NCI-H1105 treated with DMSO at 0.1 percent for 48 hours (cell line): ENCODE results near the gene HAPLN1.
"Not testable (repeated sequence)": the region's sequence is repeated elsewhere in the genome, so short reads cannot be mapped to it uniquely, and the experiment has no call there.

Source experiments
- DNase-seq: peaks from one replicate; lab custom pipeline; 2025; lab: John Stamatoyannopoulos, UW

The HAPLN1 gene

DNA sequence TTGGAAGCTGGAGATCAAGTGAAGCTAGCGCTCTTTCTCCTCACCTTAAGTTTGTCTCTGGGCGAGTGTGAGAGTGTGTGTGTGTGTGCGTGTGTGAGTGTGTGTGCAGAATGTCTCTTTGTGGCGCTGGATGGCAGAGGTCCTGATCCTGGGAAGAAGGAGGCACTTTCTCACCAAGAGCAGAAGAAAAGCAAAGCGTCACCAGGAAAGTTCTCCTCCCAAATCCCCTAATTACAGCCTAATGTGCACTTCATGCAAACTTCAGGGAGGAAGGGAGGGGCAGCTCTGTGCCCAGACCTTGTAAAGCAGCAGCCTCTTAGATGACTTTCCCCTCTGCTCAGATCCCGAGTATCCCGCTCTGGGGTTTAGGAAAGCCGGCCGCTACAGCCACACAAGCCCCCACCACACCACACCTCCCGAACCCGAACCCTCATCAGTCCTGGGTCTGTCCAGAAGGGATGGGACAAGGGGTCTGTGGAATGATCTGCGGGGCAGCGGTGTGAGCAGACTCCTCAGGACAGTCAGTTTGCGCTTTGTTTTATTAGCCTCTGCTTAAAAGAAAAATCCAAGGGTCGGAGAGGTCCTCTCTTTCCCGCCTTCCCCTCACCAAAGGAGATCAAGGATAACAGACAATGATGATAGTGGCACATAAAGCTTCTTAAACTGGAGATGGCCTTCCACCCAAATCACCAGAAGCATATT lies at the start of gene HAPLN1:
TSS of gene HAPLN1 (minus strand) at position 20 of the 702 bp plus-strand sequence. CDS start 47,332 bp downstream, outside the sequence.
- DNase-seq, result no peak

DNA sequence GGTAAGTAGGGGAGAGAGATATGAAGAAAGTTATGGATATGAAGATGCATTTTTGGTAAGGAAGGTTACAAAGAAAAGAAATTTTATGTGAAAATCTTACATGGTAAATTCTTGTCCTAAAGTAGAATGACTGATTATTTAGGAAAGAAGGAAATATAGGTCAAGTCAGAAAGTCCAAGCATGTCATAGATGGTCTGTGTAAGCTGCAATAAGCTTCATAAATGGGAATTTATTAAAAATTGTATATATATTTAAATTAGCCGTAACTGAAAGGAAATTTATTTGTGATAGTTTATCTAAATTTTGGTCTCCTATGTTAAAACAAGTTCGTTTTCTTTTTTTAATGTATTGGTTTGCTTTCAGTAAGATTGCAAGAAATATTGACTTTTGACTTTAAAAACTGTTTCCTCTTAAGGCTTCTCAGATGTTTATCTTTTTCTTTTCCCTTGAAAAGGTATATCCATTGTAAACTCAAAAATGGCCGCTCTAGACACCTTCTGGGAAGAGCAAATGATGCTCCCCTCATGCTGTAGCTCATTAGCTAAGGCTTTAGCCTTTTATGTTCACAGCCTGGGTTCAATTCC lies 46.8 kb upstream of the HAPLN1 start:
- DNase-seq, result no peak

DNA sequence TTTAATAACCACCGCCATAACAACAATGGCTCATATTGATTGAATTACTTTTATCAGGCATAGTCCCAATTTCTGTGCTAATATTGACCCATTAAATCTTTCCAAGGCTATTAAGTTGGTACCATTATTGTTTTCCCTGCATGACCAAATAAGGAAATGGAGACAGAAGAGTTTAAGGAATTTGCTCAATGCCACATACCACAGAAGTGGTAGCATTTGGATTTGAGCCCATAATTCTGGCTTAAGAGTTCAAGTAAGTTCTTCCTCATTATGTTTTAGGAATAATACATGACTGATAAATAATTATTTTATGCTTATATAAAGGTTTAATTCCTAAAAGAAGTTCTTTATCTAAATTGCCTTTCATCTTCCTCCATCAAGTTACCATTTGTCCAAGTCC lies 43.4 kb upstream of the HAPLN1 start:
- DNase-seq, result no peak

DNA sequence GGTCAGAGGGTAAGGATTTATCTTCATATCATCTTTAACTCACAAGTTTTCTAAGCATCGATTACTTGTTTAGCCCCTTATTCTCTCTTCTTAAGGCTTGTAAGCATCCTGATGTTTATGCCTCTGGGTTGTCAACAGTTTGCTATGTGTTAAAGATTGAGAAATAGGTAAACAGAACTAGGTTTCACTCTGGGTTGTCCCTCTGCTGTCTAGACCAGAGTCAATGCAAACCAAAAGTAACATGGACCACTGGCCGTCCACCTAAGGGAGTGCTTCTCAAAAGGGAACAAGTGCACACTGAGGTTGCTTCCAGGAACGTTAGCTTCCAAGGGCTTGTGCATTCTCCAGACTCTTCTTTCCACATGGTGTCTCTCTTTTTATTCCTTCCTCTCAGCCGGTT lies 39.9 kb upstream of the HAPLN1 start:
- DNase-seq, result no peak

DNA sequence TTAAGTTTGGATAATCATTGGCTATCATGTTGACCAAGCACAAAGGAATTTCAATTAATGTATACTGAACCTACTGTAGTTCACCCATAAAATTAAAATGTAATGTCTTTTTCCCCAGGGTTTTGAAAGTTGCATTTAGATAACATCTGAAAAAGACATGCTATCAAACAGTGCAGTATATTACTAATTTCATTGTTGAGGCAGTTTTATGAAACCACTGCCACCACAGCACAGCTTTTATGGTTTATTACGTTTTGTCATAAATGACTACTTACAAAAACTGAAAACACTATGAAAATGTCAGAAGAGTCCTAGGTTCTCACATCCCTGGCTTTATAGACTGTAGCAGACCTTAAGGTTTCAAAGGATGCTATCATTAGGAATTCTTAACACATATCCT lies 32.0 kb upstream of the HAPLN1 start:
- no peak for DNase-seq

DNA sequence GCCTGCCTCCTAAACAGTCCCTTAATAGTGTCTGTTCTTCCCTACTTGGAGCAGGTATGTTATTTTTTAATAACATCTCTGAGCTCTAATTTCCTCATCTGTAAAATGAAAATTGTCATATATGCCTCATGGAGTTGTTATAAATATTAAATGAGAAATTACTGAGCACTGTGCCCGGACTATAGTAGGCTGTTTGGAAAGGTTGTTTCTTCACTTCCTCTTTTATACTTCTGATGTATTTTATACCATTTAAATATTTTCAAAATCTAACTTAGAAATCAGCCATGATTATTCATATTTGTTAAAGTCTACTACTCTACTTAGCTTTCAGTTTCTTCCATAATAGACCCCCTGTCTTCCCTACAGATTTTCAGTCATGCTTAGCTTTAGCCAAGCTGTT lies 30.5 kb upstream of the HAPLN1 start:
- DNase-seq, result no peak

DNA sequence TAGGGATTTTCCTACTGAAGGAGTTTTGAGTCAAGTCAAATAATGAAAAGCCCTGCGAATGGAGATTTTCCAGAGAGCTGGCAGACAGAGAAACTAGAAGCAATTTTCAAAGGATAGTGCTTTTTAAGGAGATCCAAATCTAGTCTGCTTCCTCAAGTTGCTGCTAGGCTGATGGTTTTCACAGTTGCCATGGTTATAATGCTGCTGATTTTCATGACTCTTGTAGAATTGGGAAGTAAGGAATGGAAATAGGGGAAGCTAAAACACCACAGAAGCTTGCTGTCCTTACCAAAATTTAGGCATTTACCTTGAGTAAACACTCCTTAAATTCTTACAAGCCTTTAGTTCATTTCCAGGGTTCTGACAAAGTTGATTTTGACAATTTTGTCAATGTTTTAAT lies 30.1 kb upstream of the HAPLN1 start:
- DNase-seq, result no peak

DNA sequence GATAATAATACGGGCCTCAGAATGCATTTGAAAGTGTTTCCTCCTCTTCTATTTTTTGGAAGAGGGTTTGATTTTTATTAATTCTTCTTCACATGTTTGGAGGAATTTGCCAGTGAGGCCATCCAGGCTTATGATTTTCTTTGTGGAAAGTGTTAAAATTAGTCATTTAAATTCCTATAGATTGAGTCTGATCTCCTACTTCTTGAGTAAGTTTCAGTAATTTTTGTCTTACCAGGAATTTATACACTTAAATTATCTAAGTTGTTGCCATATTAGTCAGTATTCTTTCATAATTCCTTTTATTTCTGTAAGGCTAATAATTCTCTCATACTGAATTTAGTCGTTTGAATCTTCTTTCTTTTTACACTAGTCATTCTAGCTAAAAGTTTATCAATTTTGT lies 25.2 kb upstream of the HAPLN1 start:
- DNase-seq, result no peak

DNA sequence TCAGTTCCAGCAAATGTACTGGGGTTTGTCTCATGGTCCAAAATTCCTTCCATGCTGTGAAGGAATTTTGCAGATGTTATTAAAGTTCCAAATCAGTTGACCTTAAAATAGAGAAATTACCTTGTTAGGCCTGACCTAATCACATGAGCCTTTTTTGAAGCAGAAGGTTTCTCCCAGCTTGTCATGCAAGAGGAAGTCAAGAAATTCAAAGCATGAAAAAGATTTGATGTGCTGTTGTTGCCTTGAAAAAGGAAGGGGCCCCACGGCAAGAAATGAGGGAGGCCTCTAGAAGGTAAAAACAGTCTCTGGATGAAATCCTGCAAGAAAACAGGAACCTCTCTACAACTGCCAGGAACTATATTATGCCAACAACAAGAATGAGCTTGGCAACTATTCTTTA lies 24.2 kb upstream of the HAPLN1 start:
- no peak for DNase-seq

DNA sequence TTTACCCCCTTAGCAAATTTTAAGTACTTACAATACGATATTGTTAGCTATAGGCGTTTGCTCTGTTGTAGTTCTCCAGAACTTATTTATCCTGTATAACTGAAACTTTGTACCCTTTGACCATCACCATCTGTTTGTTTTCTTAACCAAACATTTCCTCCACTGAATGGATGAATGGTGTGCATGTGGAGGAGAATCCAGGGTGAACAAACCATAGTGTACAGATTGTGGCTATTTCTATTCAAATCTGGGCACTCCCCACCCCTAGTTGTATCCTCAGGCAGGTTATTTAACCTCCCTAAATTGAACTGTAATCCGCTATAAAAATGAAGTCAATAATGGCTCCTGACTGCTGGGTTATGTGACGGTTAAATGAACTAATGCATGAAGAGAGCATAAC lies 21.4 kb upstream of the HAPLN1 start:
- DNase-seq, result no peak

DNA sequence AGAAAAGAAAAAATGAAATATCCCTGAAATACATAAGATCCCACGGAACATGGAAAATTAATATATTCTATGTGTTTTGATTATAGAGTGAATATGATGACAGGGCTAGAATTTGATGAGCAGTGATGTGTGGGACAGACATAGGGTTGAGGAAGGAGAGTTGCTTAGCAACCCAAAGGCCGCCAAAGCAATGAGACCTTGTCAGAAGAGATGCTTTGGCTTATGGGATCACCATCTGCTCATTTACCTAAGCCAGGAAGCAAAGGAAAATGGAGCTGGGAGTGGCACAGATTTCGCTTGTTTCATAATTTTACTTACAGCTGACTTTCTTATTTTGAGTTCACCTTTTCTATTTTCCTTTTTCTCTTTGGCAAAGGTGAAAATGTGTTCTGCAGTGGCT lies 20.9 kb upstream of the HAPLN1 start:
- no peak for DNase-seq

DNA sequence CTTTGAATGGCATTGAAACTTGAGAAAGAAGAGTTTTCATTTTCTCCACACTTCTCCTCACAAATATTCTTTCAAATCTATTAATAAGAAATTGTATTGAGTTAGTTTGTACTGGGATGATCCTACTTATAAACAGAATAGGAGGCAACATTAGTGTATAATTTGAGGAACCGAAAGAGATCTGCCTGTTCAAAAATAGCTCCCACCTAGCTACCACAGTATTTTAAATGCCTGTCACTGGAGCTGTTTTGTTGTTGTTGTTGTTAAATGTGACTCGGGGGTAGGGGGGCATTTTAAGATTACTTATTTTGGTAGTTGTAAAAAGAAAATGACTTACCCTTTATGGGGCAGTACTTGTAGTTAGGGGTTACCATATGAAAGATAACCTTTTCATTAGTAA lies 20.1 kb upstream of the HAPLN1 start:
- DNase-seq, result no peak

DNA sequence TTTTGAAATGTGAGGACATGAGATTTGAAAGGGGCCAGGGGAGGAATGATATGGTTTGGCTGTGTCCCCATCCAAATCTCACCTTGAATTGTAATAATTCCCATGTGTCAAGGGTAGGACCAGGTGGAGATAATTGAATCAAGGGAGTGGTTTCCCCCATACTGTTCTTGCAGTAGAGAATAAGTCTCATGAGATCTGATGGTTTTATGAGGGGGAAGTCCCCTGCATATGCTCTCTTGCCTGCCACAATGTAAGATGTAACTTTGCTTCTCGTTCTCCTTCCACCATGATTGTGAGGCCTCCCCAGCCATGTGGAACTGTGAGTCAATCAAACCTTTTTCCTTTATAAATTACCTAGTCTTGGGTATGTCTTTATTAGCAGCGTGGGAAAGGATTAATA lies 15.5 kb upstream of the HAPLN1 start:
- not testable (repeated sequence) for DNase-seq

DNA sequence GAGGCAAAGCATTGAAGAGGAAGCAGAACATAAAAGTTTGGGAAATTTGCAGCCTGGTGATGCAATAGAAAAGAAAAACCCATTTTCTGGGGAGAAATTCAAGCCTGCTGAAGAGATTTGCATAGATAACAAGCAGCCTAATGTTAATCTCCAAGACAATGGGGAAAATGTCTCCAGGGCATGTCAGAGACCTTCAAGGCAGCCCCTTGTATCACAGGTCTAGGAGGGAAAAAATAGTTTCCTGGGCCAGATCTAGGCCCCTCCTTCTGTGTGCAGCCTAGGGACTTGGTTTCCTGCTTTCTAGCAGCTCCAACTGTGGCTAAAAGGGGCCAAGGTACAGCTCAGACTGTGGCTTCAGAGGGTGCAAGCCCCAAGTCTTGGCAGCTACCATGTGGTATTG lies 14.4 kb upstream of the HAPLN1 start:
- not testable (repeated sequence) for DNase-seq

DNA sequence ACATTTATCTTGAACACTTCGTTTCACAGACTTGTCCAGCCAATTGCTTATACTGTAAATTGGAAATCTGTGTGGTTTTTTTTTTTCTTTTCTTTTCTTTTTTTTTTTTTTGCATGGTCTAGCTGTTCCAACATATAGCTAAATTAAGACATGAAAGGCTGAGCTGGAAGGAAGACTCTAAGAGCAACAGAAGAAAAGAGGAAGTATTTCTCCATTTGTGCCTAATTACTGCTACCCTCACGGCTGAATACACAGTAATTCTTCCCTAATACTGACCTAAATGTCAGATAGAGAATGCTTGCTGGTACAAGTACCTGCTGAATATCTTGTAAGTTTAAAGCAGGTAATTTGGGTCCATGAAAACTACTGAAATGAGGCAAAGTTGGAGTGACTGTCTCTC lies 11.0 kb upstream of the HAPLN1 start:
- DNase-seq, result no peak

DNA sequence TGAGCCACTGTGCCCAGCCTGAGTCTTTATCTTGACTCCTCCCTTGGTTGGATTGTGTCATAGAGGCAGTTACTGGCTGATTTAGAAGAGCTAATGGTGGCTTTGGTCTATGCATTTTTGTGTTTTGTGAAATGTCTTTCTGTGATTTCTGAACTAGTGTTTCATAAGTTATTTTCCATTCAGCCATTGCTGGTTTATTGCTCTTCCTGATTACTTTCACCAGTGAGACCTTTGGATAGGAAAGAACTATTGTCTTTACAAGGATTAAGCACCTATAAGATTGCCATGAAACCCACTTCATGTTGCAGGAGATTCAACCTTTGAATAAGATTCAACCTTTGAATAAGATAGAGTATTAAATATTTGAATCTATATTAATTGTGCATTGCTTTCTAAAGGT lies 8.7 kb upstream of the HAPLN1 start:
- no peak for DNase-seq

DNA sequence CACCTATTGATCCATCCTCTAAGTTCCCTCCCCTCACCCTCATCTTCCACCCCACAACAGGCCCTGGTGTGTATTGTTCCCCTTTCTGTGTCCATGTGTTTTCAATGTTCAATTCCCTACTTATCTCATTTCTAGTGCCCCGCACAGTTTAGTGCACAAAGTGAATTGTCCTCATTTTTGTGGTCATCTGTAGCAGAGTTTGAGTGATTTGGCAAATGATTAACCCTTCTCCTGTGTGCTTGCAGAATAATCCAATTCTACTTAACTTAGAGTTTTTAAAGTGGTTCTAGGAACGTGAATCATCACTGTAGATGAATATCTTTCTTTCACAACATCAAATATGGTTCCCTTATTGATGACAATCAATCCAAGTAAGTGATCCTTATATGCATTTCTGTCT lies 6.3 kb upstream of the HAPLN1 start:
- DNase-seq, result no peak

DNA sequence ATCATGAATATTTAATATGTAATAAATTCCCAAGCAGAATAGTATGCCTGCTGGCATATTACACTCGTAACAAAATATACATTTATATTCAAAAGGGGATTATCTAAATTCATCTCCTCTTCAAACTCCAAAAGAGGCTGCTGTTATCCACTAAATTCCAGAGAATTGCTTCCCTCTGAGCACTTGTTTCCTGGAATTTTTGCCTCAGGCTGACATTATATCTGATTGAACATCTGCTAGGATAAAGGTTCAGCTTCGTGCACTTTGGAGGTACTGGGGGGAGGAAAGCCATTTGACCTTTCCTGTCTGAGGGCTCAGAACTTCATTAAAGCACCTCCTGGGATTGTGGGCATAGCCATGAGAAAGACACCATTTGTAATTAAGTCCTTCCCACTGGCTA lies 4.3 kb upstream of the HAPLN1 start:
- no peak for DNase-seq

DNA sequence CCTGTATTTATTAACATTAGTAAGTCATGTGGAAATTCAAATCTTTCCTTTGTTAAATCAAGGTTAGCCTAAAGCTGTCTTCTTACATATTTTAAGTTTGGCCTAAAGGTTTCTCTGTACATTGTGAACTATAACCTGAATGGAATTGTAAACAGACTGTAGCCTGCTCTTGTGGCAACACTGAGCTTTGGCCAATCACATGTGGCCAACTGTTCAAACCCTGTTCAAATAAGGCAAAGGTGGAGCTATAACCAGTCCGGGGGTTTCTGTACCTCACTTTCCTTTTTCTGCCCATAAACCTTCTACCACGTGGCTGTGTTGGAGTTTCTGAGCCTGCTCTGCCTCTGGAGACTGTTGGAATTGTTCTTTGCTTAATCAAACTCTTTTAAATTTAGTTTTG lies 3.3 kb upstream of the HAPLN1 start:
- DNase-seq, result no peak

DNA sequence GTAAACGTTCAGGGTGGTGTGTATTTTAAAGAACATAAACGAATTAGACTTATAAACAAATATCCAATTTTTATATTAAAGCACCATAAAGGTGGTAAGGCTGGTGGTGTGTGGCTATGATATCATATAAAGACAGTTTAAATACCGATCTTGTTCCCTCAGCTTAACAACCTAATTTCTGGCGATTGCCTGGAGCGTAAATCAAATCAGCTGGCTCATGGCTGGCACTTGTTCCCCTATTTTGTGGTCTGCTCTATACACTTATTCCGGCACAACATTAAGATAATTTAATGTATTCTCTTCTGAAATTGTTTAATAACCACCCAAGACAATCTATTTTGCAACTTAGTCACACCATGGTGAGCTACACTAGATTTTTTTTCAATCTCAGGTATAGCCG lies 2.4 kb upstream of the HAPLN1 start:
- DNase-seq, result no peak

DNA sequence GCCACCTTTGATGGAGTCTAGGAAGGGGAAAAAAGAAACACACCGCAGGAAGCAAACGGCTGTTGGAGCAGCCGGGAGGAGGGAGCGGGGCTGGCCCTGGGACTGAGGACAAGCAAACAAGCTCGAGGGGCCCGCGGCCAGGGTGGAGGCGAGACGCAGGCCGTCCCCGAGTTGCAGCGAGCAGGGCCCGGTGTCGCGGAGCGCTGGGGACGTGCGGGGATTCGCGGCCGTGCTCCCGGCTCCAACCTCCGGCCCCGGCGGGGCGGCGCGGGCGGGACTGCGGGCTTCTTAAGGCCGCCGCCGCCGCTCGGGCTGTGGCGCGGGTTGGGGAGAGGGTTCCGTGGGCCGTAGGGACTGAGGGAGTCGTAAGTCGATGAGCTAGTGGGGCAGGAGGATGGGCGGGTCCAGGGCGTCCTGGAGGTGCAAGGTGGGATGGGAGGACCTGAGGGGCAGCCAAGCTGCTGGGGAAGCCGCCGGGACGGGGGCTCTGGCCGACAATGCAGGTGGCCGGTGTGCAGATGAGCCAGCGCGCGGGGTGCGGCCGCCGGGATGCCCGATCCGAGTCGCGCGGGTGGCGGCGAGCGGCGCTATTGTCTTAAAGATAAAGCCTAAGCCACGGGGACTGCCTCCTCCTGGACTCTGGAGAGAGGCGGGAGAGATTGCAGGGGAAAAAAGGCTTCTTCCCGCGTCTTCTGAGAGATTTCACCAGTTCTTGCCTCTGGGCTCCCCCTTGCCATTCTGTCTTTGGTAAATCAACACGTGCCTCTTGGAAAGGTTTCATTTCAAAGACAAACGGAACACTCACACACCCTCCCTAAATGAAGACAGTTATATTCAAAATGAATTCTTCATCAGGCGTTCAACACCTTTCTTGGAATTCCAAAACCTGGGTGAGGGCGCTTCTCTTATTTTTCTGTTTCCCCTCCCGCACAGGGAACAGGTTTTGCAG lies 1.6 kb upstream of the HAPLN1 start:
- DNase-seq, result peak; percentile 13

DNA sequence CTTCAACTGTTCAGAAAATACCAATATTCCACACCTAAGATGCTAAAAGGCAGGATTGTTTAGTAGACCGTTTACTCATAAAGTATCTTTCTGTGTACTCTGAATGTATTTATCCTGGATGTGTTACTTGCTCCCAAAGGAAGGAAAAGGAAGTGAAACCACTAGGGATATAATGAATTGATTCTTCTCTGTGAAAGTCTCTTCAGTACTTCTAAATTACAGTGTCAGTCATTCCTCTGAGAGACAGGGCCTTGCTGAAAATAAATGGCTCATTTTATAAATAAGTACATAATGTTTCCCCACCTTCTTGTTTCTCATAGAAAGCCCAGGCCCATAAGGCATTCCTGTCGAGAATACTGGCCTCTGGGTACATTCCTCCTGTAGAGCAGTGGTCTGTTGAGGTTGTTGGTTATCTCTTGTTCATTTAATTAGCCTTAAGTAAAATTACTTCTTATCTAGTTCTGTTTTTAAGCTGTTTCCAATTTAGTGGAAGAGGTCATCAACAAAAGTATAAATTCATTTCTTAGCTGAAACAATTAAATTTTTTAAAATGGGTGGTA lies 1.6 kb downstream of the HAPLN1 start:
- no peak for DNase-seq
